ENCODE data around the gene NCEH1.

DNA sequence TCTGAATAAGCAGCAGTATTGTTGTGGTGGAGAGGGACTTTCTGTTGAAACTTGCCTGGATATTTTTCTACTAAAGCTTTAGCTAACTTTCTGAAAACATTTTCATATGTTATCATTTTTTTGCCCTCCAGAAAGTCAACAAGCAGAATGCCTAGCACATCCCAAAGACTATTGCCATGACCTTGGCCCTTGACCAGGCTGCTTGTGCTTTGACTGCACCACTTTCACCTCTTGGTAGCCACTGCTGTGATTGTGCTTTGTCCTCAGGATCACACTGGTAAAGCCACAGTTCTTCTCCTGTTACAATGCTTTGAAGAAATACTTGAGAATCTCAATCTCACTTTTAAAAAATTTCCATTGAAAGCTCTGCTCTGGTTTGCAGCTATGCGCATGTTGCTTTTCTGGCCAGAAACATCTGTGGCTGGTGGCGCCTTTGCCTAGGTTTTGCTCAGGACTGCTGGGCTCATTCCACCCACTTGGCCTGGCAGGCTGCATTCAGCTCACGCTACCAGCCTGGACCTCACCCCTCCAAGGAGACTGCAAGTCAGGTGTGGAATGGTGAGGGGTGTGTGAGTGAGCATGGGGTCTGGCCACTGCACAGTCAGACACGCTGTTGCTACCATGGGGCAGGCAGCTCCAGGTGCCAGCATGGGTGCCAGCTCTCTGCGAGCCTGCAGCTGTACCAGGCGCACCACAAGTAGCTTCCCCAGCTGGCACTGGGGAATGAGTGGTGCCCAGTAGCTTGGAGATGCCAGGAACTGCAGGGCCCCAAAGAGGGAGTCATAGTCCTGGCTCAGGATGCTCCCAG, 97.8 kb downstream of the NCEH1 start:
- TF ChIP-seq EZH2 (IDR thresholded peaks at IDR 0.05; ENCODE audit: borderline replicate concordance, control insufficient read depth, low read depth, low read length) (no peak), POLR2A (IDR thresholded peaks at IDR 0.05; ENCODE audit: low read depth, low read length) (no peak), EP300 (IDR thresholded peaks at IDR 0.05; ENCODE audit: borderline replicate concordance in 1 of 2, control insufficient read depth in 1 of 2, low read depth in 2 of 2, low read length in 2 of 2) (no peak), CTCF (IDR thresholded peaks at IDR 0.05 in 2 of 3, conservative IDR thresholded peaks at IDR 0.05 in 1 of 3; ENCODE audit: control insufficient read depth in 2 of 3, extremely low read depth in 1 of 3, insufficient read depth in 1 of 3, low read depth in 3 of 3, low read length in 3 of 3) (no peak), SREBF2 (IDR thresholded peaks at IDR 0.05; ENCODE audit: low read length) (no peak), TCF7 (IDR thresholded peaks at IDR 0.05; ENCODE audit: borderline replicate concordance) (no peak), POLR2AphosphoS5 (IDR thresholded peaks at IDR 0.05; ENCODE audit: low read length) (no peak), CREM (IDR thresholded peaks at IDR 0.05; ENCODE audit: low read depth) (no peak)
